SH-SY5Y (cell line): Measurements from ENCODE around the gene PLEK.

Experiments
- GATA2 ChIP-seq: IDR thresholded peaks from 2 replicates; pipeline ENCODE4 v1.6.1; 2011; ENCODE audit warnings: mild to moderate bottlenecking, low read depth, low read length
- GATA3 ChIP-seq: IDR thresholded peaks from 2 replicates; pipeline ENCODE4 v1.6.1; 2011; ENCODE audit warnings: low read depth, mild to moderate bottlenecking, low read length, moderate library complexity

- TF ChIP-seq GATA3 = no peak
- no peak for TF ChIP-seq GATA2
These were observed 61.4 kb downstream of the PLEK start for GRCh38 chr2:68426446-68426845.
